Midbrain (tissue), 1 donor: Measurements from ENCODE around the gene FOXN3.

Experiments used
- DNase-seq: peaks from one replicate; lab custom pipeline; 2025; lab: John Stamatoyannopoulos, UW

FOXN3 gene

GRCh38 chr14:89197623-89198022 lies 219.4 kb downstream of the FOXN3 start:
- no peak for DNase-seq

- no peak for DNase-seq
These were observed 220.5 kb downstream of the FOXN3 start for GRCh38 chr14:89196545-89196944.

- no peak for DNase-seq
These were observed 222.7 kb downstream of the FOXN3 start for GRCh38 chr14:89194376-89194775.

GRCh38 chr14:89190765-89191513 lies 226.1 kb downstream of the FOXN3 start:
- DNase-seq = peak; percentile 40

- DNase-seq = no peak
These were observed 228.5 kb downstream of the FOXN3 start for GRCh38 chr14:89188492-89188891.

- DNase-seq = no peak
These were observed 229.5 kb downstream of the FOXN3 start for GRCh38 chr14:89187501-89187900.

- DNase-seq = no peak
These were observed 230.1 kb downstream of the FOXN3 start for GRCh38 chr14:89186856-89187376.

GRCh38 chr14:89185919-89186855 lies 230.8 kb downstream of the FOXN3 start:
- no peak for DNase-seq

GRCh38 chr14:89184952-89185351 lies 232.1 kb downstream of the FOXN3 start:
- DNase-seq = peak; percentile 38

- no peak for DNase-seq
These were observed 234.7 kb downstream of the FOXN3 start for GRCh38 chr14:89182326-89182725.

GRCh38 chr14:89180546-89180945 lies 236.5 kb downstream of the FOXN3 start:
- no peak for DNase-seq

GRCh38 chr14:89179891-89180404 lies 237.1 kb downstream of the FOXN3 start:
- no peak for DNase-seq

GRCh38 chr14:89178800-89179535 lies 238.1 kb downstream of the FOXN3 start:
- DNase-seq = no peak

- no peak for DNase-seq
These were observed 238.7 kb downstream of the FOXN3 start for GRCh38 chr14:89178376-89178775.

- no peak for DNase-seq
These were observed 240.9 kb downstream of the FOXN3 start for GRCh38 chr14:89175881-89176799.

- no peak for DNase-seq
These were observed 245.4 kb downstream of the FOXN3 start for GRCh38 chr14:89171628-89172027.

GRCh38 chr14:89171168-89171567 lies 245.9 kb downstream of the FOXN3 start:
- DNase-seq = no peak

GRCh38 chr14:89167705-89168104 lies 249.3 kb downstream of the FOXN3 start:
- DNase-seq = no peak

GRCh38 chr14:89166633-89167032 lies 250.4 kb downstream of the FOXN3 start:
- DNase-seq = no peak
